ENCODE data around the gene HPN.

HPN gene

GRCh38 chr19:35061583-35062373, 20.3 kb downstream of the HPN start:
- DNase-seq (ENCODE audit: low read depth): no peak

- no peak for DNase-seq (ENCODE audit: low read depth)
These were observed 21.4 kb downstream of the HPN start for GRCh38 chr19:35062942-35063341.

GRCh38 chr19:35063940-35064818, 22.7 kb downstream of the HPN start:
- DNase-seq (ENCODE audit: low read depth): no peak

- no peak for DNase-seq (ENCODE audit: low read depth)
These were observed 24.1 kb downstream of the HPN start for GRCh38 chr19:35065574-35065973.

- no peak for DNase-seq (ENCODE audit: low read depth)
These were observed 24.6 kb downstream of the HPN start for GRCh38 chr19:35066121-35066520.

GRCh38 chr19:35066691-35067563, 25.4 kb downstream of the HPN start:
- DNase-seq (ENCODE audit: low read depth): peak; percentile 85

GRCh38 chr19:35068941-35069634, 27.6 kb downstream of the HPN start:
- no peak for DNase-seq (ENCODE audit: low read depth)

- DNase-seq (ENCODE audit: low read depth): no peak
These were observed 28.2 kb downstream of the HPN start for GRCh38 chr19:35069696-35070095.

- no peak for DNase-seq (ENCODE audit: low read depth)
These were observed 28.9 kb downstream of the HPN start for GRCh38 chr19:35070471-35070870.

- DNase-seq (ENCODE audit: low read depth): no peak
These were observed 32.0 kb downstream of the HPN start for GRCh38 chr19:35073516-35073915.

GRCh38 chr19:35073941-35074340, 32.4 kb downstream of the HPN start:
- DNase-seq (ENCODE audit: low read depth): no peak

- DNase-seq (ENCODE audit: low read depth): no peak
These were observed 33.1 kb downstream of the HPN start for GRCh38 chr19:35074426-35075201.

- no peak for DNase-seq (ENCODE audit: low read depth)
These were observed 33.9 kb downstream of the HPN start for GRCh38 chr19:35075202-35076025.

GRCh38 chr19:35076026-35076370, 34.5 kb downstream of the HPN start:
- DNase-seq (ENCODE audit: low read depth): no peak

- DNase-seq (ENCODE audit: low read depth): no peak
These were observed 35.1 kb downstream of the HPN start for GRCh38 chr19:35076657-35077056.

GRCh38 chr19:35077411-35078223, 36.1 kb downstream of the HPN start:
- DNase-seq (ENCODE audit: low read depth): no peak

GRCh38 chr19:35079826-35080225, 38.3 kb downstream of the HPN start:
- no peak for DNase-seq (ENCODE audit: low read depth)

GRCh38 chr19:35080613-35081170, 39.2 kb downstream of the HPN start:
- no peak for DNase-seq (ENCODE audit: low read depth)

- DNase-seq (ENCODE audit: low read depth): no peak
These were observed 39.7 kb downstream of the HPN start for GRCh38 chr19:35081201-35081600.
